Uterus (tissue), 2 donors: Measurements from ENCODE around the gene TMOD2.

ENCODE experiments used
- POLR2A ChIP-seq, 2 donors: fragments of 450-650 bp; IDR thresholded peaks; one replicate each; pipeline ENCODE4 v1.6.1; 2016; ENCODE audit warnings: antibody characterized with exemption in 2 of 2, mild to moderate bottlenecking in 1 of 2, moderate library complexity in 1 of 2
- TF ChIP-seq, protein P1 (sequence below), 4 experiments: fragments of 200-600 bp in 2 of 4; fragments of 450-650 bp in 2 of 4; sonication (generic) in 2 of 4; IDR thresholded peaks; one replicate each; pipeline ENCODE4 v1.5.1; 2016 to 2019; ENCODE audit warnings: antibody characterized with exemption in 4 of 4, mild to moderate bottlenecking in 2 of 4, moderate library complexity in 1 of 4

DNA sequence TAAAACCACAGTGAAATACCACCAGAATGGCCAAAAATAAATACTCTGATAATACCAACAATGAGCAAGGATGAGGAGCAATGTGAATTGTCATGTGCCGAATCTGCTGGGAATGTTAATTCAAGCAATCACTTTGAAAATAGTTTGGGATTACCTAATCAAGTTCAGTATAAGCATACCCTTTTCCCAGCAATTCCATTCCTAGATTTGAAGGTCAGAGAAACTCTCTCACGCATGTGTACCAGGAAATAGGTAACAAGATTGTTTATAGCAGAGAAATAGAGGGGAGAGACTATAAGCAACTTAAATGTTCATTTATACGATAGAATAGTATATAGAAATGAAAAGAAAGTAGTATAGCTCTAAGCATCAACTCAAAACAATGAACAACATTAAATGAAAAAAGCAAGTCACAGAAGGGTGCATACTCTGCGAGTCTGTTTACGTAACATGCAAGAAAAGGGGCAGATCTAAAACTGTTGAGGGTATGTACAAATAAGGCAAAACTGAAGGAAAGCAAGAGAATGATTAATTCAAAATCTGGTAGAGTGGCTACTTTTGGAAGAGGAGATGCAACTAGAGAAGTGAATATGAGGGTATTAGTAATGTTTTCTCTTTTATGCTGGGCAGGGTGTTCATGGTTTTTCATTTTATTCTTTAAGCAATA lies 105.5 kb downstream of the TMOD2 start:
- TF ChIP-seq, protein P1, sequence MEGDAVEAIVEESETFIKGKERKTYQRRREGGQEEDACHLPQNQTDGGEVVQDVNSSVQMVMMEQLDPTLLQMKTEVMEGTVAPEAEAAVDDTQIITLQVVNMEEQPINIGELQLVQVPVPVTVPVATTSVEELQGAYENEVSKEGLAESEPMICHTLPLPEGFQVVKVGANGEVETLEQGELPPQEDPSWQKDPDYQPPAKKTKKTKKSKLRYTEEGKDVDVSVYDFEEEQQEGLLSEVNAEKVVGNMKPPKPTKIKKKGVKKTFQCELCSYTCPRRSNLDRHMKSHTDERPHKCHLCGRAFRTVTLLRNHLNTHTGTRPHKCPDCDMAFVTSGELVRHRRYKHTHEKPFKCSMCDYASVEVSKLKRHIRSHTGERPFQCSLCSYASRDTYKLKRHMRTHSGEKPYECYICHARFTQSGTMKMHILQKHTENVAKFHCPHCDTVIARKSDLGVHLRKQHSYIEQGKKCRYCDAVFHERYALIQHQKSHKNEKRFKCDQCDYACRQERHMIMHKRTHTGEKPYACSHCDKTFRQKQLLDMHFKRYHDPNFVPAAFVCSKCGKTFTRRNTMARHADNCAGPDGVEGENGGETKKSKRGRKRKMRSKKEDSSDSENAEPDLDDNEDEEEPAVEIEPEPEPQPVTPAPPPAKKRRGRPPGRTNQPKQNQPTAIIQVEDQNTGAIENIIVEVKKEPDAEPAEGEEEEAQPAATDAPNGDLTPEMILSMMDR (IDR thresholded peaks at IDR 0.05), result no peak
- TF ChIP-seq POLR2A (IDR thresholded peaks at IDR 0.05), result no peak
